HG03432 (cell line): Measurements from ENCODE around the gene TPCN1.

Source experiments
- ATAC-seq: cut with Tn5 transposase; IDR thresholded peaks from one replicate; pipeline ENCODE4 v1.9.1; 2021; ENCODE audit warnings: mild to moderate bottlenecking, moderate library complexity; ENCODE audit not compliant: unreplicated experiment

TPCN1 gene

DNA sequence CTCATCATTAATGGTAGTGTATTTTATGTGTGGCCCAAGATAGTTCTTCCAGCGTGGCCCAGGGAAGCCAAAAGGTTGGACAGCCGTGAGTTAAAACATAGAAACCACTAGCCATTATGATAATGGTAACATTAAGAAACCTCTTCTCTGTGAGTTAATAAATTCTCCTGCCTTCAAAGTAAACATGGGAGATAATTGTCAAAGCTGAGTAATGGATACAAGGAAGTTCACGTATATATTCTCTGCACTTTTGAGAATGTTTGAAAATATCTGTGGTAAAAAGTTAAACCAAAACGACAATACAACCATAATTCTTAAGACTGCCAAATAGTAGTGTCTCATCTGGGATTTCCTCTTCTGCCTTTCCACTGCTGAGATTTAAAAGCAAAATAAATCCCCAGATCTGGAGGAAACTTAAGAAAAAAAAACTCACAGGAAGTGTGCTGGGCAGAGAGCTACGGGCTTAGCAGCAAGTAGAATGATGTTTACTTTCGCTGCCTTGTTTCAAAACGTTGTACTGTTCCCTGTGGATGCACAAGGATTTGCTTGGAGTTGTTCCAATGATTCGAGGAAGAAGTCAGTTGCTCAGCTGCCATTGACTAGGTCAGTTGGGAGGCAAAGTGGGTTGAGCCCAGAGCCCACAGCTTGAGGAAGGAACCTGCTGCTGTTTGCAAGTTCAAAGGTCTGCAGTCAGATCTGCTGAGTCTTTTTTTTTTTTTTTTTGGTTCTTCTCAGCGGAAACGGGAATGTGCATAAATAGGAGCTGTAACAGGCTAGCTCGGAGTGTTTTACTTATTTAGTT is 1.7 kb downstream of the TPCN1 start:
- no peak for ATAC-seq

DNA sequence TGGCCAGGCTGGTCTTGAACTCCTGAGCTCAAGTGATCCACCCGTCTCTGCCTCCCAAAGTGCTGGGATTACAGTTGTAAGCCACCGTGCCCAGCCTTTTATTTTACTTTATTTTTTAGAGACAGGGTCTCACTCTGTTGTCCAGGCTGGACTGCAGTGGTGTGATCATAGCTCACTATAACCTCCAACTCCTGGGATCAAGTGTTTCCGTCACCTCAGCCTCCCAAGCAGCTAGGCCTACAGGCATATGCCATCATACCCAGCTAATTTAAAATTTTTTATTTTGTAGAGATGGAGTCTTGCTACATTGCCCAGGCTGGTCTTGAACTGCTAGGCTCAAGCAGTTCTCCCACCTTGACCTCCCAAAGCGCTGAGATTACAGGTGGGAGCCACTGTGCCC is 3.7 kb downstream of the TPCN1 start:
- ATAC-seq, result no peak

DNA sequence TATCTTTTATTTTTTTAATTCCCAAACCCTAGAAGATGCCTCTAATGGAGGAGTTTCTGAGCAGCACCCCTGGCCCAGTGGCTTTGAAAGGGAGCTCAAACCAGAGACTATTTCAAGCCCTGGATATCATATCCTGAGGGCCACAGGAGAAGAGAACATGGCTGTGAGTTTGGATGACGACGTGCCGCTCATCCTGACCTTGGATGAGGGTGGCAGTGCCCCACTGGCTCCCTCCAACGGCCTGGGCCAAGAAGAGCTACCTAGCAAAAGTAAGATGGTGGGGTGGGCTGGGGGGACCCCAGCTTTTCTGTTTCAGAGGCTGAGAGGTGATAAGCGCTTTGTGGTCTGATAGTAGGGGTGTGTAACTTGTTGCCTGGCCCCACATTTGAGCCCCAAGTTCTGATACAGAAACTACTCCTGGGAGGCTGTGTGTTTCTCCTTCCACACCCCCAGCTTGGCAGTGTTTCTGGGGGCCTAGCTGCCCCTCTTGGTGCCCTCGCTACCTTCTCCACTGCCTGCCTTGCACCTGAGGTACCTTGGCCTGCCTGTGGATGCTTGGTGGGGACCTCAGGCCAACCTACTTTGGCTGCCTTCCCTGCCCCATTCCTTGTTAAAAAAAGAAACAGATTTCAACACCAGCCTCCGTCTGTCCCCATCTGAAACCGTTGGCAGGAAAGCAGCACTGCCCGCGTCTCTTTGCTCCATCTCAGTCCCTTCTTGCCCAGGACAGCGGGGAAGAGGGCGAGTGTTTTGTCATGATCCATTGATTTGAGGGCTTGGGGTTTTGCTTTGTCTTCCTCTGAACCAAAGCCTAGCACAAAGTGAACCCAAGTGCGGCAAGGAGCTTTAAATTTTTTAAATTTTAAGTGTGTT is 5.7 kb downstream of the TPCN1 start:
- no peak for ATAC-seq

DNA sequence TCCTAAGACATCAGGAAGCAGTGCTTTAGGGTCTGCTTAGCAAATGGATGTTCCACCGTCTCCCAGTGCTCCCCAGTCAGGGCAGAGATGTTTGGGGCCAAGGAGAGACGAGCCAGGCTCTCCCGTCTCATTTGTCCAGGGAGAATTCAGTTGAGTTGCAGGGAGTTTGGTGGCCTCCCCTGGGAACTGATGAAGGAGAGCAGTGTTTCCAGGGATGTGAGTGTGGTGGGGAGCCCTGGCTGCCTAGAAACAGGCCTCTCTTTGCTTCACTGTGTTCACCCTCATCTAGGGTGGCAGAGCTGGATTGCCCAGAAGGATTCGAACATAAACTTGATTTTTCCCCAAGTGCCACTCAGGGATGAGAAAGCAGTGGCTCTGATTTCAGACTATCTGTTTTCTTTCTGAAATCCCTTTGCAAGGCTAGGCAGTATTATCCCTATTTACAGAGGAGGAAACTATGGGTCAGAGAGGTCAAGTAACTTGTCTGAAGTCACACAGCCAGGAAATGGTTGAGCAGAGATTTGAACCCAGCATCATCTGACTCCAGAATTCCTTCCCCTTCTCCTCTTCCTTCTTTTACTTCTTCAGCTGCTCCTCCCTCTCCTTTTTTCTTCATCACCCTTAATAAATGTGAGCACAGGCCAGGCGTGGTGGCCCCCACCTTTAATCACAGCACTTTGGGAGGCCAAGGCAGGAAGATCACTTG is 6.6 kb downstream of the TPCN1 start:
- ATAC-seq, result no peak

DNA sequence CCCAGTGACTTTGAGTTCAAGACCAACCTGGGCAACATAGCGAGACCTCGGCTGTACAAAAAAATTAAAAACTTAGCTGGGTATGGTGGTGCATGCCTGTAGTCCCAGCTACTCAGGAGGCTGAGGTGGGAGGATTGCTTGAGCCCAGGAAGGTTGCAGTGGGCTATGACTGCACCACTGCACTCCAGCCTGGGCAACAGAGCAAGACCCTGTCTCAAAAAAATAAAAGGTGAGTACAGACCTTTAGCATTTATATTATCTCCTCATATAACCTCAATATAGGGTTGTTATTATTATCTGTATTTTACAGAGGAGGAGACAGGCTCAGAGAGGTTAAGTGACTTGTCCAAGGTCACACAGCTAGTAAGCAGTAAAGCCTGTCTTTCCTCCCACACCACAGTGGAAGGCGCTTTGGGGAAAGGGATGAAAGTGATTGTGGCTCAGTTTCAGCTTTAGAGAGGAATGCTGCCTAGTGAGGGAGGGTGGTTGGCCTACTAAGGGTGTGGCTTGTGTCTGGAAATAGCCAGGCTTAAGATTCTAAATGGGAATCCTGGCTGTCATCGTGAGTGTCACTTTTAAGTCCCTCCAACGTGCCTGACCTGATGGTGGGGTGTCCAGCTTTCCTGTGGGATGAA is 7.2 kb downstream of the TPCN1 start:
- ATAC-seq, result no peak

DNA sequence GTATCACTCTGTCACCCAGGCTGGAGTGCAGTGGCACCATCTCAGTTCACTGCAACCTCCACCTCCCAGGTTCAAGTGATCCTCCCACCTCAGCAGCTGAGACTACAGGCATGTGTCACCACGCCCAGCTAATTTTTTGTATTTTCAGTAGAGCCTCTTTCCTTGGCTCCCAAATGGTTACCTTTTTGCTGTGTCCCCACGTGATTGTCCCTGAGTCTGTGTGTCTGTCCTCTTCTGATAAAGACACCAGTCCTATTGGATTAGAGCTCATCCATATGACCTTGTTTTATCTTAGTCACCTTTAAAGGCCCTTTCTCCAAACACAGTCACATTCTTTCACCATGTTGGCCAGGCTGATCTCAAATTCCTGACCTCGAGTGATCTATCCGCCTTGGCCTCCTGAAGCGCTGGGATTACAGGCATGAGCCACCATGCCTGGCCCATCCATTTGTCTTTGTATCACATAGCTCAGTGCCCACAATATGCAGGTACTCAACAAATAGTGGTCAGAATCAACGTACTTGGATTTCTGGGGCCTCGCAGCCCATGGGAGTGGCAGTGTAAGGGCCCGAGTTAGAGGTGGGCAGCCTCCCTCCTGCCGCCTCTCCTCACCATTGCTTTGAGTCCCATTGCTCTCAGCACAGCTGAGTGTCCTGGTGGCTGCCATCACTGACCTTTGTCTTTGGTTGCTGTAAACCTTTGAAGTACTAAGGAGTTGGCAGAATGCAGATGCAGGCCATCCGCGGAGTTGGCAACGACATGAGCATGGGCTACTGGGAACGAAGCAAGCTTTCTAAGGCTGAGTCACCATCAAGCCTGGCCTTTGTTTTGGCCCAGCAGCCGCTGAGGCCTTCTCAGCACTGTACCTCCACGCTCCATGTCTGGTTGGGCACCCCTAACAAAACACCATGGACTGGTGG is 9.3 kb downstream of the TPCN1 start:
- ATAC-seq, result peak; percentile 14

DNA sequence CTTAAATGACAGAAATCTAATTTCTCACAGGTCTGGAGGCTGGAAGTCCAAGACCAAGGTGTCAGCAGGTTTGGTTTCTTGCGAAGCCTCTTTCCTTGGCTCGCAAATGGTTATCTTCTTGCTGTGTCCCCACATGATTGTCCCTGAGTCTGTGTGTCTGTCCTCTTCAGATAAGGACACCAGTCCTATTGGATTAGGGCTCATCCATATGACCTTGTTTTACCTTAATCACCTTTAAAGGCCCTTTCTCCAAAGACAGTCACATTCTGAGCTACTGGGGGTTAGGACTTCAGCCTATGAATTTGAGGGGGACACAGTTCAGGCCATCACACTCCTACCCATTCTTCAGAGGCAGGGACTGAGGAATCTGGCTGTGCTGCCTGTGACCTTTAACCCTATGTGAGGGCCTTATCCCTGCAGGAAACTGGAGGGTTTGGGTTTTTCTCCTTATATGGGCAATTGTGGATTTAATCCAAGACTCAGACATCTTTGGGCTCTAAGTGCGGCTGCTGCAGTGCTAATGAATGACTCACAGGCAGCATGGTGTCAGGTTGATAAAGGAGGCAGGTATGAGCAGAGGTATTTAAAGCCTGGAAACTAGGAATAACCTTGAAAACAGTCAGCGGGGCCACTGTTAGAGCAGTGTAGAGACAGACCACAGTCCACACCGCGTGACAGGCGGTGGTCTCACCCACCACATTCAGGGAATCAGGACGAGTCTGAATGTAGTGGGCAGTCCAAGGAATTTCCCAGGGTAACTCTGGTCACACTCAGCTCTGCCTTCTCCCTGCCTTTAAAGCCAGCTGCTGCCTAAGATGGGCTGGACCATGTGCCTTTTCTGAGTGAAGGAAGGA is 10.2 kb downstream of the TPCN1 start:
- ATAC-seq, result no peak

DNA sequence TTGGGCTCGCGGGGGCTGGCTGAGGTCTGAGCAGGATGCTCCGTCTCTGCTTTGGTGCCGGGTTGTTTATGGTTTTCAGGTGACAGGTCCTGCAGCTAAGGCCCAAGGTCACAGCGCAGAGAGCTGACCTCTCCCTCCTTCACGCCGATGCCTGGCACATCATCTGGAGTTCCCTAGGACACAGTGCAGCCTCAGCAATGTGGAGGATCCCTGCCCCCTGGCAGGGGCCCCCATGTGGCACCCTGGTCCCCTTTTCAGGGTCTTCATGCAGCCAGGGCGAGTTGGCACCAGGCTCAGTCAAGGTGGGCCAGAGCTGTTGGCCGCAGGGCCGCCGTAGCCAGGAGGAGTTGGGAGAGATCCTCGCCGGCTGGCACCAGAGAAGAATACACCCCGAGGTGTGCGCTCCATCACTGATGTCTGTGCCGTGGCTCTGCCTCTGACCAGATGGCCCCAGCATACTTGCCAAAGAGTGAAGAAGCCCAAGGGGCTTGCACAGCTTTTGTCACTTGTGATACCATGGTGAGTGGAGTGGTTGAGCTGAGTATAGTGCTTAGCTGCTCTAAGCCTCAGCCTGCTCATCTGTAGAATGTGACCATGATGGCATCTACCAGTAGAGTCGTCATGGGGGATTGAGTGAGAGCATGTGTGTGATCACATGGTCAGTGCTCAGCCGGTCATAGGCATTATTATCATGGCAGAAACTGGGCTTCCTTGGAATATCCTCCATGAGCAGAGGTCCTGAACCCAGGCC is 11.0 kb downstream of the TPCN1 start:
- ATAC-seq, result no peak

DNA sequence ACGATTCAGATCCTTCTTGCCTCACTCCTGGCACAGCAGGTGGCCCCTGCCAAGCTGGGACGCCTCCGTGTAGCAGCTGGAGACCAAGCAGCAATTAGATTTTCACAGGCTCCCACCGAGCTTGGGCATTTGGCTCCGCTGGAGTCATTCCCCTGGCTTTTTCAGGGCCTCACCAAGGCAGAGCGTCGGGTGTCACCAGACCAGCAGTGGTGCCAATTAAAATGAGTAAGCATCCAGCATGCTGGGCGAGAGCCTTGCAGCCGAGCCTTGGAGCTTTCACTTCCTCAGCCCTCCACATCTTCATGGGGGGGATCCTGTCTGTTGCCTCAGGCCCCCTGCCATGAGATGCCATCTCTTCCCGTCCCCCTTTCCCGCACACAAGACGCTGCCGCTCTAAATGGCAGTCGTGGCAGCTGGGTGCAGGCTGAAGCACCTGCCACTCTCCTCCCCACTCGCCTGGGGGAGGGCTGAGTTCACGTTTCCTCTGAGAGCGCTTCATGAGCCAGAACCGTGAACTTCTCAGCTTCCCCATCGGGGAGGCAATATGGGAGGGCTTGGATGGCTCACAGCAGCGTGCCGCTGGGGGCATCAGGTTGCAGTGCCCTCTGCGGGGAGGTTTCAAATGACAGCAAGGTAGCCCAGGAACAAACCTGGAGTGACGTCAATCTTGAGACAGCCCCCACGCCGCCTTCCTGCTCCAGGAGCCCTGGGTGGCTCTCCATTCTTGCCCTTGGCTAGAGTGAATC is 11.7 kb downstream of the TPCN1 start:
- ATAC-seq, result peak; percentile 64

DNA sequence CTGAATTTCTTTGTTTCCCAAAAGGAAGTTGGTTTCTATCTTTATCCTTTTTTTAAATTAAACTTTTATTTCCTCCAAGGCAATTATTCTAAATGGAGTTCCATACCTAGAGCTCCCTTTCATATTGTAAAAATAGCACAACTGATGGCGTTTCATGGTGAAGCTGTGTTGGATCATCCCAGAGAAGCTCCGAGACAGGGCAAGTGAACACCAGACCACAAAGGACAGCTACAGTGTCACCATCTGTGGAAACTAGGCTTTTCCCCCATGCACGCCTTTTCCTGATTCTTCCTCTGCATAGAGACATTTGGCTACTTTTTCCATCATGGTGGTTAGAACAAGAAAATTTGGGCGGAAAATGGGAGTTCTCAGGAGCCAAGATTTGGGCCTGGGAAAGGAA is 12.7 kb downstream of the TPCN1 start:
- no peak for ATAC-seq

DNA sequence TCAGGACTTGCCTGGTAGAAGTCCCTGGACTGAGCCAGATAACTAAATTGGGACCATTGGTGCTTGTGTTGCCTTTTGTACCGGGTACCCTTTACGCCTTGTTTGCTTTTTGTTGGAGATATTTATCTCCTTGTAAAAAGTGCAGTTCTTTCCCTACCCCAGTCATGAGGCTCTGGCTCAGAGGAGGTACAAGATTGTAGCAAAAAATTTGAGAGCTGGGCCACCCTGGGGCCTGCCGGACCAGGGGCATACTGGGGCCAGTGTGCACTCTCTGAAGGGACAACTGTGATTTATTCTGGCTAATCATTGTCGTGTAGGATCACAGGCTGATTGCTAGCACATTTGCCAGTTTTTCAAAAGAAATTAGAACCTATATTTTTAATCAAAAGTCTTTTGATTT is 13.2 kb downstream of the TPCN1 start:
- ATAC-seq, result no peak

DNA sequence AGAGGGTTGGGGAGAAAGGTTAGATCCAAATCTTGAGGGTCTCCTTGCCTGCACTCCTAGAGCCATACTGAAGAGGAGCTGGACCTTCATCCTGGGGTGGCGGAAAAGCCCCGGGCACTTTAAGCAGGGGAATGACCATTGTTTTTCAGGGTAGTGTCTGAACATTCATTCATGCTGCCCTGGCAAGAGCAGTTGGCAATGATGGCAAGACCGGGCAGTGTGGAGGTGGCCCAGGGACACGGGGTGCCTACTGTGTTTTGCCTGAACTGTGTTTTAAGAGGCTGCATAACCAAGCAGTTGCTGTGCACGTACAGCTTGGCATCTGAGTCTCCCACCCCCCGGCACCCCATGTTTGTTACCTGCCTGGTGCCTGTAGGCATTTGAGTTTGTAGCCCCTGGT is 14.7 kb downstream of the TPCN1 start:
- ATAC-seq, result no peak

DNA sequence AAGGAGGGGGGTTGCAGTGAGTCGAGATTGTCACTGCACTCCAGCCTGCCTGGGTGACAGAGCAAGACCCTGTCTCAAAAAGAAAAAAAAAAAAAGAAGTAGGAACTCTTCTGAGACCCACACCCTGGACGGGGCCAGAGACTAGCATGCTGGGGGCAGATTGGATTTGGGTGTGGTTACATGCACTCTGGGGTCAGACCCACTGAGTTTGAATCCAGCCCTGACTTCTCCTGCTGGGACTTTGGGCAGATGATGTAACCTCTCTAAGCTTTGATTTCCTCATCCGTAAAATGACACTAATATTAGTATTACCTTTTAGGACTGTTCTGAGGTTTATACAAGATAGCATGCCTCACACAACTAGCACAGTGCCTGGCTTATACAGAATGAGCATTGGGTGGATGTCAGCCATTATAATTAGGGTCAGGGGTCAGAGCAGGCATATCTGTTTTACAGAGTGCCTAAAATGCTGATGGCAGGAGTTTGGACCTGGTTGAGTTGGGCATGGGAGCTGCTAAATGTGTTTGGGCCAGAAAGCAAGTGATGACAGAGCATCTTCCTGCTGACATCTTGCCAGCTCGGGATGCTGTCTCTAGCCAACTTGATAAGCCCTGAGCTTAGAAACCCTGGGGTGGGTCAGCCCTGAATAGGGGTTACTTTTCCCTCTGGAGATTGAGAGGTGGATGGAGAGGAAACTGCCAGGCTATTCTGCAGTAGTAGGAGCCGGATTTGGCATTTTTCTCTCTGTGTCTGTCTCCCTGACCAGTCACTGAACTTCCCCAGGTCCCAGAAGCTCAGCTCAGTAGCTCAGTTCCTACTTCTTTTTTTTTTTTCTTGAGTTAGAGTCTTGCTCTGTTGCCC is 15.5 kb downstream of the TPCN1 start:
- ATAC-seq, result no peak

DNA sequence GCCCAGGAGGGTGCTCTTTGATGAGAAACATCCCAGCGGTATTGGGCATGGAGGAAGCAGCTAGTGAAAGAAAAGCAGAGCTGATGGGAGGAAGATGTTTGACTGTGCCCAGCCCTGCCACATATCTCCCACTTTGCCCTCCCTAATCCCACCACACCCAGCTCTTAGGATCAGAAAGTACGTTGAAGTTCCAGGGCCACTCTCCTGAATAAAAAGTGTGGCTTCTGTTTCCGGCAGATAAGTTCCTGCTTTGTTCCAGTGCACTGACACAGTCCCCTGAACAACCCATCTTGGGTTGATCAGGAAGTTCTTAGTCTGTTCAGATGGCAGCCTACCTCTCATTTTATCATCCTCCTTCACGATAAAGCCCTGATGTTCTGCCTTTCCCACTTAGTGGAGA is 16.5 kb downstream of the TPCN1 start:
- ATAC-seq, result no peak

DNA sequence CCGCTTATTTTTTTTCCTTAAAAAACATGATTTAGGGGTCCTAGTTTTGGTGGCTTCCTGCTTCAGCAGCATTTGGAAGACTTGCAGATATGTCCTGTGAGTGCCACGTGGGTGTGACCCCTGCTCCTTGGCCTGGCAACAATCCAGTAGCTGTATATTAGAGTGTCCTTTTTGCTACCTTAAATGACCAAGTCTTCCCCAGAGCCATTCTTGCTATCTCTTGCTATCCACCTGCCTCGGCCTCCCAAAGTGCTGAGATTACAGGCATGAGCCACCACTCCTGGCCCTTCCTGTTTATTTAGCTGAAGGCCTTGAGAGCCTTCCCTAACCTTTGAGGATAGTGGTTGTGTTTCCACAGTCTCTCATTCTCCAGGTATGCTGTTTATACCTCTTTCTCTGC is 17.0 kb downstream of the TPCN1 start:
- ATAC-seq, result no peak

DNA sequence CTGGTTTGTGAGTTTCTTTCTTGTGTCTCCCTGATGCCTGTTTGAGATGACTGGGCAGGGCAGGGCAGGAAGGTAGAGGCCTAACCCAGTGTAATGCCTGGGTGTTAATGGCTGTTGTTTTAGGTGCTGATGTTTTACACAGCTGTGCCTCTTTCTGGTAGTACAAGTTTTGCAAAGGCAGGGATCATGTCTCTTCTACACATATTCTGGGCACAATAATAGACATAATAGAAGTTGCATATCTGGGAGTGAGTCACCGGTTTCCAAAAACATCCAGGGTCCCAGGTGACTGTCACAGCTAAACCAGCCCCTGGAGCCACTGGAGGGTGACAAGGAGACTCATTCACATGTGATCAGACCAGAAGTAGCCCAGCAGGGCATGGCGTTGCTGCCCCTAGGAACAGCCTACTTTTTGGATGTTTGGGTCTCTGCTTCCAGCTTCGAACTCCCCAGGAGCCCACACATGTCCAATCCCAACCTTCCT is 18.1 kb downstream of the TPCN1 start:
- no peak for ATAC-seq
